GM19351 (cell line): ENCODE measurements around the gene PTGES2.

Experiments used
- ATAC-seq: cut with Tn5 transposase; IDR thresholded peaks from one replicate; pipeline ENCODE4 v1.9.1; 2021; ENCODE audit warnings: mild to moderate bottlenecking, moderate library complexity; ENCODE audit not compliant: unreplicated experiment

The PTGES2 gene

GRCh38 chr9:128127568-128127989 is at the start of gene PTGES2:
PTGES2 (minus strand) TSS chr9:128127729; CDS start chr9:128127717, 12 bp downstream.
- ATAC-seq, result peak; percentile 55

DNA sequence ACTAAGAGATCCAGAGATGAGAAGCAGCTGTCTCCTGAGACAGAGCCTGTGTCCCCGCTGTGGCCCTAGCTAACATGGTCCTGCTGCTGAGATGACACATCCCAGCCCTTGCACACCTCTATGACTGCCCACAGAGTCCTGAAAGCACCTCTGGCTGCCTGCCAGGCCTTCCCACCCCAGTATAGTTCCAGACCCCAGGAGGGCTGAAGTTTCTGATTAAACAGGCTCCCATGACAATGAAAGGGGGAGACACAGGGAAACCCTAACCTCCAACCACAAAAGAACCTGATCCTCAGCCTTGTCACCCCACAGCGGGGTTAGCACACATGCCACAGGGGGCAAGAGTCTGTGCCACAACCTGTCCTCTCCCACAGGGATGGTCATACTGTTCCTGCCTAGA is 48.2 kb upstream of the PTGES2 start:
- ATAC-seq, result no peak

DNA sequence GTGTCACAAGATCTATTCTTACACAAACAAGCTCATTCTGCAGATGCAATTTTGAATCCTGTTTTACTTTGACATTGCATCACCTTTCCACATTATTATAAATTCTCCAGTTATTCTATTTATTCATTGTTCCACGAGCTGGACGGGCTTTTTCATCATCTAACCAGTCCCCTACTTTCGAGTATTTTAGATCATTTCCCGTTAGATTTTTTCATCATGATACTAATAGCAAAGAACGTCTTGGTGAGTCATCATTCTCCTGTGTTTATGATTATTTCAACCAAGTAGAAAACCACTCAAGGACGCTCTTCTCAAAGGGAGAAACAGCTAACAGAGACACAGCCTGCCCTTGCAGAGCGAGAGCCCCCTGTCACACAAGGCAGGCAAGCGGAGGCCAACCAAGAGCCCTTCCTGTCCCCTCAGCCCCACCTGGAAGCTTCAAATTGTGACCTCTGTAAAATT is 47.6 kb upstream of the PTGES2 start:
- ATAC-seq, result no peak

DNA sequence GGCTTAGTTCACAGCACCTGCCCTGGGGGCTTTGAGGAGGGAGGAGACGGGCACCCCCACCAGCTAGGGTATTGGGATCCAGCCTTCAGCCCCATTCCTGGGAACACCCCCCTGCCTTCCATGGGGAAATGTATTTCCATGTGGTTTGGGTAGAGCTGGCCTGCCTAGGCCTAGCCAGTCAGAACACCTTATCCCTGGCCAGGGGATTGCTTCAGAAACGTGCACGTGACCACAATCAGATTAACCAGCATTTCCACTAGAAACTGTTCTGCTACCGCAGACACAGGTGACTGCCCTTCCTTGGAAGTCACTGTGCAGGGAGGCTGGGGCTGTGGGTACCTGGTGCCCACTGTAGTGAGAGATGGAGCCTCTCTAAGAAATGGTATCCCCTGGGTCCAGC is 46.5 kb upstream of the PTGES2 start:
- no peak for ATAC-seq

DNA sequence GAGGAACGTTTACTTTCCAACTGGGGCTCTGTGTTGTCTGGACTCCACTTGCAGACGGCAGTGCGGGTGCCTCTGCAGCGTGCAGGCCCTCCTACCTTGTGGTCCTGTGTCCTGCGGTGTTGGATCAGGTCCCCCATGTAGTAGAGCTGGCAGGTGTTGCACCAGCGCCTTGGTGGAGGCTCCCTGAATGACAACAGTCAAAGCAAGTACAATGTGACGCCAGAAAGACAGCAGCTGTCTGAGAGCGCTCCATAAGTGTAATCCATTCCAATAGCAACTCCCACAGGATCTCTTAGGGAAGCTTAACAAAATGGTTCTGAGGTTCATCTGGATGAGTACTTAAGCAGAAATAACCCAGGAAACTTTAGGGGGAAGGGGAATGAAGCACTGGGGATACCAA is 42.4 kb upstream of the PTGES2 start:
- ATAC-seq, result no peak

DNA sequence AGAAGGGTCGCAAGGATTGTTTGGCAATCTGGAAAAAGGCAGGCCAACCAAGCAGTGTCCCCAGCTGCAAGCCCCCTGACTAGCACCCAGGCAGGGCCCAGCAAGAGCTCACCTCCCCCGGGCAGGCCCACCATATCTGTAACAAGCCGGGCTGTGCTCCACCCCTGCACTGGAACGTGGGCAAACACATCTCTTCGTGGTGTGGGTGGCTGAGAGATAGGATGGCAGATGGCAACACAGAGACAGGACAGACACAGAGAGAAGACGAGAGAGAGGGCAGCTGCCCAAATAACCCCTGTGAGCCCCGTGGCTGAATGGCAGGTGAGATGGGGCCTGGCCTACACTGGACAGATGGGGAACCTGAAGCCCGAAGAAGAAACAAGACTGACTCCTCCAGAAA is 42.0 kb upstream of the PTGES2 start:
- ATAC-seq, result no peak

- ATAC-seq, result no peak
These were observed 41.3 kb upstream of the PTGES2 start for GRCh38 chr9:128168731-128169308.

GRCh38 chr9:128167209-128167608 is 39.7 kb upstream of the PTGES2 start:
- no peak for ATAC-seq

GRCh38 chr9:128166169-128166568 is 38.6 kb upstream of the PTGES2 start:
- no peak for ATAC-seq

DNA sequence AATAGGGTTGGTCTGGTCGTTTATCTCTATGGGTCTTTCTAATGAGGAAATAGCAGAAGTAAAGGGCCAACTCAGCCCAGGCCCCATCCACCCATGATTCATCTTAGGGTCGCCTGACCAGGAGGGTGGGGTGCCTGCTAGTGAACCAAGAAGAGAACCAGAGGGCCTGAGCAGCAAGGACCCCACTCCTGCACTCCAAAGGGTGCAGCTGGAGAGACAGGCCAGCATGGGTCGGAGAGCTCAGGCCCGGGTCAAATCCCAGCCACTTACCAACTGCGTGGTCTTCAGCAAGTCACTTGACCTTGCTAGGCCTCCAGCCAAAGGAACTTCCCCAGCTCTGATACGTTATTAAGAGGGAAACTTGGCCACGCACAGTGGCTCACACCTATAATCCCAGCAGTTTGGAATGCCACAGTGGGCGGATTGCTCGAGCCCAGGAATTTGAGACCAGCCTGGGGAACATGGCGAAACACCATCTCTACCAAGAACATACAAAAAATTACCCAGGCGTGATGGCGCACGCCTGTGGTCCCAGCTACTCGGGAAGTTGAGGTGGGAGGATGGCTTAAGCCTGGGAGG is 36.9 kb upstream of the PTGES2 start:
- no peak for ATAC-seq

DNA sequence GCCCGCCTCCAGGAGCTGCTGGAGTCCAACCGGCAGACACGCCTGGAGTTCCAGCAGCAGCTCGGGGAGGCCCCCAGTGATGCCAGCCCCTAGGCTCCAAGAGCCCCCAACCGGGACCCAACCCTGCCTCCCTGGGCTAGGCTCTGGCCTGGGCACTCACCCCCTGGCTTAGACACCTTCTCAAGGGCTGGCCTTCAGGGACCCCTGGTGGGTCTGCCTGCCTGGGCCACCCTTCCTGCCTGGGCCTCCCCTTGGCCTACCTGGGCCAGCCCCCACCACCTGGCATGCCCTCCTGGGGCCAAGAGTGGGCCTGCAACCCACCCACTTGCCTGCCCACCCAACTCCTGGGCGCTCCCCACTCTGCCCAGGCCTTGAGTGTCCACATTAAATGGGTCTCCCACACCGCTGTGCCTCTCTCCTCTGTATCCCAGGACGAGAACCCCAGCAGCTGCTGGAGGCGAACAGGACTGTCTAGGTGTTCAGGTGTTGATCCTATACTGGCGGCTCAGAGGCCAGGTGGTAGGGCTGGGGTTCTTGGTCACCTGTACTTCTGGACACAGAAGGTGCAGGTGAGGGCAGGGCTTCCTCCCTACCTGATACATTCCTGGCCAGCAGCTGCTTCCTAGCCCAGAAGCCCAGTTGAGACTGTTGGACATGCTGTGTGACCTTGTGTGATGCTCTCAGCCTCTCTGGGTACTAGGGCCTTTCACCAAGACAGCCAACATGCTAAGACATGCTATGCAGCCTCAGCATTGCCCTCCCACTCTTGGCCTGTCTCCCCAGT is 36.2 kb upstream of the PTGES2 start:
- ATAC-seq, result no peak

GRCh38 chr9:128163027-128163515 is 35.5 kb upstream of the PTGES2 start:
- no peak for ATAC-seq

GRCh38 chr9:128162215-128163026 is 34.9 kb upstream of the PTGES2 start:
- ATAC-seq, result no peak

GRCh38 chr9:128161215-128161902 is 33.8 kb upstream of the PTGES2 start:
- no peak for ATAC-seq

DNA sequence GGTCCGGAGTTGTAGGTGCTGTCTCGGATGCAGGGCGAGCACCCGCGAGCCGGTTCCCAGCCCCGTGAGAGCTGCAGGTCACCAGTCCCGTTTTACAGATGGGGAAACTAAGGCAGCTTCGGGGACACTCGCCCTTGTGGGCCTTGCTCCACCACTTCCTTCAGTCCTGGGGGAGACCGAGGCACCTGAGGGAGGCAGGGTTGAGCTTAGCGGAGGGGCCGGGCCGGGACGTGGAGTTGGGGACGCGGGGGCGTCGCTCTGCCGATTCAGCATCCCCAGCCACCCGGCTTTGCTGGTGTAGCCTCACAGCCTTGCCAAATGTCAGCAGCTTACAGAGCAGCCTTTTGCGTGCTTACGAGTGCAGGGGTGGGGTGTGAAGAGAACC is 33.1 kb upstream of the PTGES2 start:
- ATAC-seq, result peak; percentile 20

GRCh38 chr9:128159784-128160602 is 32.5 kb upstream of the PTGES2 start, which contains the start of gene BBLN:
BBLN (plus strand) TSS chr9:128160265; CDS start chr9:128160408, 143 bp downstream.
- ATAC-seq, result peak; percentile 71

GRCh38 chr9:128159522-128159783 is 31.9 kb upstream of the PTGES2 start:
- ATAC-seq, result no peak

DNA sequence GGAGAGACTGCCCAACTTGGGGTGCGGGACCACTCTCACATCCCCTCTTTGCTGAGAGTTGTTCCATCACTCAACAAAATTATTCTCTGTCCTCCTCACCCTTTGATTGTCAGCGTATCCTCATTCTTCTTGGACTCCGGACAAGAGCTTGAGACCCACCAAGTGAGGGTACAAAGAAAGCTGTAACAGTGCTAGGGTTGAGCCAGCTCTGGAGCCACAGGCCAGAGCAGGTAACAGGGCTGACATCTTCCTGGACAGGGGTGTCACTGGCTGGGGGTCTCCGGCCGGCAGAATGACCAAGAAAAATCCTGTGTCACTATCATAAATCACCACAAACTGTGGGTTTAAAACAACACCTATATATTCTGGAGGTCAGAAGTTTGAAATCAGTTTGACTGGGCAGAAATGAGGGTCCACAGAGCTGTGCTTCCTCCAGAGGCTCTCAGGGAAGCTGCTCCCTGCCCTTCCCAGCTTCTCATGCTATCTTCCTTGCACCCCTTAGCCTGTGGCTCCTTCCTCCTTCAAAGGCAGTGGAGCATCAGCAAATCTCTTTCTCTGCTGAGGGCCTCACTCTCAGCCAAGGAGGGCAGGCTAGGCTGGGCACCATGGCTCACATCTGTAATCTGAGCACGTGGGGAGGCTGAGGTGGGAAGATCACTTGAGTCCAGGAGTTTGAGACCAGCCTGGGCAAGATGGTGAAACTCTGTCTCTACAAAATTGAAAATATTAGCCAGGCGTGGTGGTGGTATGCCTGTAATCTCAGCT is 28.4 kb upstream of the PTGES2 start:
- ATAC-seq, result no peak
